K562 (cell line): ENCODE data around the gene GLIS1. TPM values are rescaled to one million over a fixed set of nuclear protein-coding genes. Genes with fewer than 3 reads are reported as not detected.
A peak's percentile ranks its signal among the peaks of the same experiment; 100 is the strongest.

ENCODE experiments used
- ATAC-seq: fragments of 200-7000 bp; cut with Tn5 transposase; 3 replicates; pipeline ENCODE4 v1.9.1; 2020; ENCODE audit warnings: moderate library complexity
- BruUV-seq: library from RNA; stranded (reverse); fragments of 400-500 nt; replicated peaks from 2 replicates; lab custom pipeline; 2021; lab: Mats Ljungman, UMichigan
- CTCF ChIA-PET: fragments of 300-600 bp; formaldehyde crosslinking; extraction: SDS; loops from one replicate; lab custom pipeline; 2021; ENCODE audit warnings: low intra/inter-chr PET ratio; lab: Yijun Ruan, JAX
- POLR2A ChIA-PET: fragments of 300-600, 350-650 bp; sonication (Branson Sonifier 250); formaldehyde crosslinking; extraction: SDS; loops from one replicate; lab custom pipeline; 2021; ENCODE audit warnings: antibody characterized with exemption, inconsistent platforms; lab: Yijun Ruan, JAX
- DNase-seq, 4 experiments: peaks; one replicate each; pipeline versions ENCODE4 v3.0.0 to v3.0.0-alpha.2; 2011 to 2018; ENCODE audit warnings: low spot score in 3 of 4, mixed read lengths in 3 of 4; ENCODE audit errors: extremely low read depth in 1 of 4
- FAIRE-seq: peaks from 2 replicates; lab custom pipeline; 2011; peaks lifted over from hg19 to GRCh38; lab: Jason Lieb, UNC
- H2AFZ ChIP-seq: 2 replicates; pipeline ENCODE4 v1.6.0; 2011; ENCODE audit warnings: low read depth, low read length, control low read depth, inconsistent platforms
- H3K27ac ChIP-seq: fragments of 200-600 bp; 3 replicates; pipeline ENCODE4 v1.8.0; 2011; ENCODE audit warnings: low read depth, mild to moderate bottlenecking, control low read depth, inconsistent platforms, low read length, moderate library complexity, mixed read lengths; ENCODE audit errors: extremely low read depth
- H3K27me3 ChIP-seq, 2 experiments: fragments of 300-600 bp in 1 of 2; 2 replicates in 1 of 2; 3 replicates in 1 of 2; pipeline versions ENCODE4 v1.6.0 to v1.8.0; 2011; ENCODE audit warnings: inconsistent platforms in 2 of 2, low read length in 2 of 2, mild to moderate bottlenecking in 1 of 2, mixed read lengths in 1 of 2, moderate library complexity in 1 of 2; ENCODE audit not compliant: control insufficient read depth in 2 of 2, insufficient read depth in 2 of 2
- H3K36me3 ChIP-seq: fragments of 300-600 bp; 3 replicates; pipeline ENCODE4 v1.8.0; 2011; ENCODE audit warnings: mild to moderate bottlenecking, low read length, inconsistent platforms; ENCODE audit not compliant: control insufficient read depth, insufficient read depth
- H3K4me1 ChIP-seq, 2 experiments: fragments of 200-600 bp in 1 of 2; replicated peaks in 1 of 2; 2 replicates in 1 of 2; 3 replicates in 1 of 2; pipeline versions ENCODE4 v1.5.1 to v1.8.0; 2011; ENCODE audit warnings: inconsistent platforms in 2 of 2, low read length in 2 of 2, mild to moderate bottlenecking in 1 of 2, mixed read lengths in 1 of 2, moderate library complexity in 1 of 2; ENCODE audit not compliant: control insufficient read depth in 2 of 2, insufficient read depth in 2 of 2
- H3K4me2 ChIP-seq: 2 replicates; pipeline ENCODE4 v1.6.1; 2011; ENCODE audit warnings: low read length, control low read depth, inconsistent platforms, mixed read lengths; ENCODE audit not compliant: insufficient read depth
- H3K4me3 ChIP-seq: fragments of 200-600 bp; sonication (generic), shearing (Covaris generic); 2 replicates; pipeline ENCODE4 v1.5.1; 2016; ENCODE audit warnings: control low read depth, inconsistent platforms
- H3K79me2 ChIP-seq: fragments of 200-600 bp; 3 replicates; pipeline ENCODE4 v1.8.0; 2011; ENCODE audit warnings: low read length, inconsistent platforms; ENCODE audit not compliant: control insufficient read depth, insufficient read depth
- H3K9ac ChIP-seq, 2 experiments: 2 replicates each; pipeline versions ENCODE4 v1.6.0 to v1.6.1; 2011; ENCODE audit warnings: low read depth in 2 of 2, low read length in 2 of 2, control low read depth in 1 of 2, inconsistent platforms in 1 of 2, mild to moderate bottlenecking in 1 of 2, mixed read lengths in 1 of 2; ENCODE audit not compliant: insufficient read depth in 1 of 2
- H3K9me1 ChIP-seq: one replicate; pipeline ENCODE4 v1.6.0; 2011; ENCODE audit warnings: inconsistent platforms, mild to moderate bottlenecking, low read length, moderate library complexity; ENCODE audit not compliant: control insufficient read depth, insufficient read depth
- H3K9me3 ChIP-seq: replicated peaks from 2 replicates; pipeline ENCODE4 v1.5.1; 2011; ENCODE audit warnings: low read depth, low read length, inconsistent platforms; ENCODE audit not compliant: control insufficient read depth, insufficient read depth
- H4K20me1 ChIP-seq: replicated peaks from 2 replicates; pipeline ENCODE4 v1.6.1; 2011; ENCODE audit warnings: low read length, inconsistent platforms, mixed read lengths; ENCODE audit not compliant: control insufficient read depth, insufficient read depth
- ARID2 ChIP-seq: fragments of 450-650 bp; IDR thresholded peaks from 2 replicates; pipeline ENCODE4 v1.6.1; 2017; ENCODE audit warnings: antibody characterized with exemption, mild to moderate bottlenecking
- ILK ChIP-seq: fragments of 450-650 bp; IDR thresholded peaks from 2 replicates; pipeline ENCODE4 v1.6.1; 2016; ENCODE audit warnings: missing genetic modification characterization, low read depth, mild to moderate bottlenecking, missing compliant biosample characterization, moderate library complexity, borderline replicate concordance
- RFX7 ChIP-seq: fragments of 250-450 bp; sonication (Bioruptor Pico); IDR thresholded peaks from 2 replicates; pipeline ENCODE4 v1.5.1; 2021; ENCODE audit warnings: mild to moderate bottlenecking
- ZKSCAN1 ChIP-seq: fragments of 150-350 bp; IDR thresholded peaks from 2 replicates; pipeline ENCODE4 v1.6.1; 2016; ENCODE audit warnings: low read depth, low read length
- ZNF280B ChIP-seq: fragments of 250-450 bp; sonication (Bioruptor Pico); IDR thresholded peaks from 2 replicates; pipeline ENCODE4 v1.5.1; 2021; ENCODE audit warnings: mild to moderate bottlenecking
- WGBS: fragments of 100-300 bp; shearing (Covaris generic); methylation state at CpG from one replicate; pipeline ENCODE4 v1.1.6; 2016; ENCODE audit warnings: low coverage, mixed read lengths; ENCODE audit not compliant: insufficient coverage; ENCODE audit errors: missing lambda C conversion rate; 5-methylcytosine and 5-hydroxymethylcytosine counted together
- in situ Hi-C: fragments of 300-500 bp; cut with MboI; formaldehyde crosslinking; loops from 4 replicates; pipeline ENCODE4 v1.15.0; 2018; ENCODE audit warnings: inconsistent platforms, mixed read lengths
- intact Hi-C: fragments of 100-400 bp; cut with micrococcal nuclease; formaldehyde crosslinking; loops from 2 replicates; pipeline ENCODE4 v1.14.2; 2022
- polyA plus RNA-seq, 8 experiments: library from polyadenylated mRNA; depleted of rRNA in 4 of 8; stranded (reverse) in 5 of 8; unstranded in 3 of 8; fragments of >200 nt; fragmentation: Nextera tagmentation in 2 of 8; fragmentation: Illumina TruSeq in 1 of 8; extraction: Ambion mirVana in 2 of 8; extraction: Trizol in 1 of 8; gene quantifications; 2 replicates each; pipeline versions ENCODE4 v1.2.1 to v1.2.3, GENCODE V29; 2011 to 2014; ENCODE audit warnings: inconsistent platforms in 1 of 8, missing spikeins in 1 of 8
- total RNA-seq, 7 experiments: library from RNA; depleted of rRNA in 6 of 7; stranded (reverse); fragments of >200 nt in 6 of 7; fragmentation: Illumina TruSeq in 2 of 7; extraction: Trizol in 2 of 7; gene quantifications; 2 replicates each; pipeline versions ENCODE4 v1.2.1 to v1.2.3, GENCODE V29; 2011 to 2021; ENCODE audit warnings: low replicate concordance in 1 of 7

The GLIS1 gene
- total and polyA plus RNA-seq, 9 of the 15 experiments (the other 6 are each of a cell fraction or from before 2014, with no cell fraction given) = not detected

- no peak overlapping the region for H3K4me3 ChIP-seq
- no peak overlapping the region for H3K9ac ChIP-seq
- no peak for DNase-seq
- in situ Hi-C loops = no loop called here
- no peaks in the 10 kb centered on the region for H3K79me2 ChIP-seq
- H2AFZ ChIP-seq = no peak overlapping the region
- intact Hi-C loops = no loop called here
- no peaks in the 10 kb centered on the region for H3K9me1 ChIP-seq
- H3K27me3 ChIP-seq = peaks cover 47 to 73% of the 10 kb centered on the region in 2 experiments
- no peak overlapping the region for H3K27ac ChIP-seq
- ChIA-PET CTCF (no interaction called here), POLR2A (interaction anchor here (1.1 kb wide), 1 partner anchor 21 kb away, joined by 3 read pairs; no protein-coding TSS in a partner anchor)
- no peaks in the 10 kb centered on the region for H3K9me3 ChIP-seq
- H4K20me1 ChIP-seq = peaks cover 4% of the 10 kb centered on the region; the same call in 1 of the 2 replicates
- no peak overlapping the region for H3K4me2 ChIP-seq
- WGBS = 2% methylated on average over 6 of the region's 6 CpGs
- no peaks in the 10 kb centered on the region for H3K36me3 ChIP-seq
- TF ChIP-seq RFX7 (CRISPR knock-in tag) = no peak
- TF ChIP-seq ZKSCAN1 = peak; percentile 43; the same call in 1 of the 2 replicates
- no peak for TF ChIP-seq ARID2
- no peak for TF ChIP-seq ILK
- TF ChIP-seq ZNF280B = no peak
- no TSS peak for BruUV-seq
- no peaks in the 10 kb centered on the region for H3K4me1 ChIP-seq
- no peak for ATAC-seq
- no peak for FAIRE-seq
Measured at GRCh38 chr1:53706356-53706755, 32.6 kb downstream of the GLIS1 start.
